ENCODE data around the gene SEPTIN8. TPM values are rescaled to one million over a fixed set of nuclear protein-coding genes. Genes with fewer than 3 reads are reported as not detected.

SEPTIN8 gene
- total RNA-seq, 1 donor from 2014 or later: 27.2 TPM

- peak overlapping the region; percentile 95 for H3K4me3 ChIP-seq
- intact Hi-C loops (cut with micrococcal nuclease): no loop called here
- no peak for TF ChIP-seq CTCF (IDR thresholded peaks at IDR 0.05; ENCODE audit: borderline replicate concordance)
- peak overlapping the region; percentile 90 for H3K27ac ChIP-seq (replicated peaks)
- H3K36me3 ChIP-seq: no peaks in the 10 kb centered on the region
- H3K9me3 ChIP-seq (replicated peaks): no peaks in the 10 kb centered on the region
- no peaks in the 10 kb centered on the region for H3K27me3 ChIP-seq (ENCODE audit: low read depth)
- DNase-seq: no peak
- H3K4me1 ChIP-seq: peaks cover 49% of the 10 kb centered on the region
Measured at GRCh38 chr5:132778129-132778528, 1.1 kb upstream of the SEPTIN8 start.

GRCh38 chr5:132776938-132777208 lies 166 bp downstream of the SEPTIN8 start:
- Histone ChIP-seq H3K4me3 (peak overlapping the region; percentile 95), H3K9me3 (replicated peaks) (no peaks in the 10 kb centered on the region), H3K36me3 (no peaks in the 10 kb centered on the region), H3K27ac (replicated peaks) (peak overlapping the region; percentile 90), H3K27me3 (ENCODE audit: low read depth) (no peaks in the 10 kb centered on the region), H3K4me1 (peaks cover 62% of the 10 kb centered on the region)
- DNase-seq: no peak
- TF ChIP-seq CTCF (IDR thresholded peaks at IDR 0.05; ENCODE audit: borderline replicate concordance): no peak
- intact Hi-C loops (cut with micrococcal nuclease): no loop called here

DNA sequence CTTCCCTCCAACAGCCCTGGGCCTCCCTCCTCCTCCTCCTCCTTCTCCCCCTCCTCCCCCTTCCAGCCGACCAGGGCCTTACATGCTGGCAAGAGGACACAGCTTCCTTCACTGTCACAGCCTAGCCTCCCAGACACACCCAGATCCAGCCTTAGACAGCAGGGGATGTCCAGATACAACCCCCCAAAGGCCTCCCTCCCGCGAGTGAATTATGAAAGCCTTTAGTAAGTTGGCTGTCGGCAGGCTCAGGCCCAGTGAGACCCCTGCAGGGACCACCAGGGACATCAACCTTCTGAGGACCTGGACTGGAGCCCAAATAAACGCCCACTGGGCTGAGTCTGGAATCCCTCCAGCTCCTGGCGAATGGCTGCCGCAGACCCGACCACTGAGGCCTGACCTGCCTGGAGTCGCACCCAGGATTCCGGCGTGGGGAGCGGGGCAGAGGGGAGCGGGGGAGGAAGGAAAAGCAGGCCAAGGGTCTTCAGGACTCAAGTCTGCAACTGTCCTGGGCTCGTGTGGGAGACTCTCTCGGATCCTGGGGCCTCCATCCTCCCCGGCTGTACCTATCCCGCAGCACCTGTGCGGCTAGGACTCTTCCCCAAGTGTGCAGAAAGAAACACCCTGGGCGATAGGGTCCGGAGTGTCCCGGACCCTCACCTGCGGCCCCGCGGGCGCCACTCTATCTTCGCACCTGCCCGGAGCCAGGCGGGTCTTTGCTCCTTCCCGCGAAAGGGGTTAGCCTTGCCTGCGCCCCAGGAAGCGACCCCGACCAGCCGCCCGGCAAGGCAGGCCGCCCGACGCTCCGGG lies 705 bp downstream of the SEPTIN8 start:
- no peak for TF ChIP-seq CTCF (IDR thresholded peaks at IDR 0.05; ENCODE audit: borderline replicate concordance)
- DNase-seq: peak; percentile 36
- H3K4me1 ChIP-seq: peaks cover 67% of the 10 kb centered on the region
- no peaks in the 10 kb centered on the region for H3K9me3 ChIP-seq (replicated peaks)
- H3K4me3 ChIP-seq: peak overlapping the region; percentile 95
- H3K36me3 ChIP-seq: no peaks in the 10 kb centered on the region
- H3K27ac ChIP-seq (replicated peaks): peak overlapping the region; percentile 90
- no peaks in the 10 kb centered on the region for H3K27me3 ChIP-seq (ENCODE audit: low read depth)
- intact Hi-C loops (cut with micrococcal nuclease): no loop called here

- Histone ChIP-seq H3K27ac (replicated peaks) (peak overlapping the region; percentile 90), H3K36me3 (no peaks in the 10 kb centered on the region), H3K9me3 (replicated peaks) (no peaks in the 10 kb centered on the region), H3K4me3 (peak overlapping the region; percentile 95), H3K4me1 (peaks cover 75% of the 10 kb centered on the region), H3K27me3 (ENCODE audit: low read depth) (no peaks in the 10 kb centered on the region)
- TF ChIP-seq CTCF (IDR thresholded peaks at IDR 0.05; ENCODE audit: borderline replicate concordance): no peak
- DNase-seq: no peak
- intact Hi-C loops (cut with micrococcal nuclease): no loop called here
Measured at GRCh38 chr5:132775476-132775961, 1.5 kb downstream of the SEPTIN8 start.

GRCh38 chr5:132774896-132775295 lies 2.1 kb downstream of the SEPTIN8 start:
- no peak for DNase-seq
- peak overlapping the region; percentile 95 for H3K4me3 ChIP-seq
- peaks cover 80% of the 10 kb centered on the region for H3K4me1 ChIP-seq
- no peaks in the 10 kb centered on the region for H3K27me3 ChIP-seq (ENCODE audit: low read depth)
- H3K36me3 ChIP-seq: no peaks in the 10 kb centered on the region
- no peaks in the 10 kb centered on the region for H3K9me3 ChIP-seq (replicated peaks)
- no peak for TF ChIP-seq CTCF (IDR thresholded peaks at IDR 0.05; ENCODE audit: borderline replicate concordance)
- peak overlapping the region; percentile 90 for H3K27ac ChIP-seq (replicated peaks)
- intact Hi-C loops (cut with micrococcal nuclease): no loop called here
